ENCODE measurements around the gene BRDT.

Gene BRDT

DNA sequence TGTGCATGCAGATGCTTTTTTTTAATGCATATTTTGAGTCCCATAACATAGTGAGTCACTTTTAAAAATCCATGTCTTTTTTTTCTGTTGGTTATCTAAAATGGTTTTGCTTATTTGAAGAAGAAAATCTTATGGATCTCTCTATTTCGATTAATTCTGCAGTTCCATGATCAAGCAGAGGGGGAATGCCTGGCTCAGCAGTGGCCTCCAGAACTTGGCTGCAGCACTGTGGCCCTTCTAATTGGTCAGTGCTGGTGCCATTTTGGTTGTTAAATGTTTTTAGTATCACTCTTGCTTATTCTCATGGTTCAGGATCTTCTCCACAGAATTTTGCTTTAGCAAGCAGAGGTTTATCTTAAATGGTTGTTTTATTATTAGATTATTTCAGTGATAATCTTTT is 91.8 kb downstream of the BRDT start:
- Histone ChIP-seq H3K27ac (replicated peaks) (no peak overlapping the region), H3K4me3 (replicated peaks; ENCODE audit: insufficient read depth, low read length) (no peak overlapping the region), H3K27me3 (ENCODE audit: insufficient read depth, poor library complexity, severe bottlenecking) (no peaks in the 10 kb centered on the region)
- no peak for DNase-seq (ENCODE audit: low read depth in 1 of 2, low spot score in 1 of 2)
- TF ChIP-seq, protein P1, sequence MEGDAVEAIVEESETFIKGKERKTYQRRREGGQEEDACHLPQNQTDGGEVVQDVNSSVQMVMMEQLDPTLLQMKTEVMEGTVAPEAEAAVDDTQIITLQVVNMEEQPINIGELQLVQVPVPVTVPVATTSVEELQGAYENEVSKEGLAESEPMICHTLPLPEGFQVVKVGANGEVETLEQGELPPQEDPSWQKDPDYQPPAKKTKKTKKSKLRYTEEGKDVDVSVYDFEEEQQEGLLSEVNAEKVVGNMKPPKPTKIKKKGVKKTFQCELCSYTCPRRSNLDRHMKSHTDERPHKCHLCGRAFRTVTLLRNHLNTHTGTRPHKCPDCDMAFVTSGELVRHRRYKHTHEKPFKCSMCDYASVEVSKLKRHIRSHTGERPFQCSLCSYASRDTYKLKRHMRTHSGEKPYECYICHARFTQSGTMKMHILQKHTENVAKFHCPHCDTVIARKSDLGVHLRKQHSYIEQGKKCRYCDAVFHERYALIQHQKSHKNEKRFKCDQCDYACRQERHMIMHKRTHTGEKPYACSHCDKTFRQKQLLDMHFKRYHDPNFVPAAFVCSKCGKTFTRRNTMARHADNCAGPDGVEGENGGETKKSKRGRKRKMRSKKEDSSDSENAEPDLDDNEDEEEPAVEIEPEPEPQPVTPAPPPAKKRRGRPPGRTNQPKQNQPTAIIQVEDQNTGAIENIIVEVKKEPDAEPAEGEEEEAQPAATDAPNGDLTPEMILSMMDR (IDR thresholded peaks at IDR 0.05; ENCODE audit: insufficient read depth, low read length), result no peak
- TF ChIP-seq POLR2AphosphoS5 (IDR thresholded peaks at IDR 0.05; ENCODE audit: low read depth) (no peak), GABPA (IDR thresholded peaks at IDR 0.05; ENCODE audit: low read depth) (no peak), SPI1 (IDR thresholded peaks at IDR 0.05; ENCODE audit: borderline replicate concordance, low read depth) (no peak), REST (IDR thresholded peaks at IDR 0.05; ENCODE audit: insufficient replicate concordance, low read depth) (no peak)

DNA sequence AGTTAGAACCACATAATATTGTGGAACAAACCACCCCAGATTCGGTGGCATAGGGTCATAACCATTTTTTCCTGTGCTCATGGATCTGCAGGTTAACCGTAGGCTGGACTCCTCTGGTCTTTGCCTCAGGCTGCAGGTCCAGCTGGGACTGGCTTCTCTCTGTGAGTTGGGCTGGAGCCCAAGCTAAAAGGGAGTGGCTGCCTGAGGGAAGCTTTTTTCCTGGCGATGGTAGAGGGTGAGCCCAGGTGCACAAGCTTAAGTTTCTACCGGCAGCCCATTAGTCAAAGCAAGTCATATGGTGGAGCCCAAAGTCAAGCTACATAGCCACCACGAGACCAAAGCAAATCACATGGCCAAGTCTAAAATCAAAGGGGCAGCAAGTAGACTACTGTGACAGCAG is 94.4 kb downstream of the BRDT start:
- no peak for TF ChIP-seq REST (IDR thresholded peaks at IDR 0.05; ENCODE audit: insufficient replicate concordance, low read depth)
- TF ChIP-seq POLR2AphosphoS5 (IDR thresholded peaks at IDR 0.05; ENCODE audit: low read depth), result no peak
- no peak for TF ChIP-seq SPI1 (IDR thresholded peaks at IDR 0.05; ENCODE audit: borderline replicate concordance, low read depth)
- TF ChIP-seq, protein P1 (IDR thresholded peaks at IDR 0.05; ENCODE audit: insufficient read depth, low read length), result no peak
- TF ChIP-seq GABPA (IDR thresholded peaks at IDR 0.05; ENCODE audit: low read depth), result no peak
- no peak overlapping the region for H3K4me3 ChIP-seq (replicated peaks; ENCODE audit: insufficient read depth, low read length)
- H3K27ac ChIP-seq (replicated peaks), result no peak overlapping the region
- H3K27me3 ChIP-seq (ENCODE audit: insufficient read depth, poor library complexity, severe bottlenecking), result no peaks in the 10 kb centered on the region
- DNase-seq (ENCODE audit: low read depth in 1 of 2, low spot score in 1 of 2), result no peak

- no peak for DNase-seq (ENCODE audit: low read depth in 1 of 2, low spot score in 1 of 2)
- H3K4me3 ChIP-seq (replicated peaks; ENCODE audit: insufficient read depth, low read length), result no peak overlapping the region
- H3K27me3 ChIP-seq (ENCODE audit: insufficient read depth, poor library complexity, severe bottlenecking), result no peaks in the 10 kb centered on the region
- no peak overlapping the region for H3K27ac ChIP-seq (replicated peaks)
- no peak for TF ChIP-seq REST (IDR thresholded peaks at IDR 0.05; ENCODE audit: insufficient replicate concordance, low read depth)
- no peak for TF ChIP-seq POLR2AphosphoS5 (IDR thresholded peaks at IDR 0.05; ENCODE audit: low read depth)
- TF ChIP-seq GABPA (IDR thresholded peaks at IDR 0.05; ENCODE audit: low read depth), result no peak
These were observed 96.7 kb downstream of the BRDT start for GRCh38 chr1:92045766-92046495.
